ENCODE measurements around the gene WWOX.

Gene WWOX

DNA sequence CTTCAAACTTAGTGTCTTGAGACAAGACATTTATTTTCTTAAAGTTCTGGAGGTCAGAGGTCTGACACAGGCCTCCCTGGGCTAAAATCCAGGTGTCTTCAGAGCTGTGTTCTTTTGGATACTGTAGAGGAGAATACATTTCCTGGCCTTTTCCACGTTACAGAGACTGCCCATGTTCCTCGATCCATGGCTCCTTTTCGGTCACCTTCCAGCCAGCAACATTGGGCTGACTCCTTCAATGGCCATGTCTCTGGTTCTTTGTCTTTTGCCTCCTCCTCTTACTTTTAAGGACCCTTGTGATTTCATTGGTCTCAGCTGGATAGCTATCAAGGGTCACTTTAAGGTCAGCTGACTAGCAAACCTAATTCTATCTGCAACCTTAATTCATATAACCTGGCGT is 212.4 kb downstream of the WWOX start:
- H3K9ac ChIP-seq (ENCODE audit: low read length), result no peak overlapping the region
- no peaks in the 10 kb centered on the region for H3K36me3 ChIP-seq (ENCODE audit: control insufficient read depth, low read depth, low read length)
- no peaks in the 10 kb centered on the region for H3K27me3 ChIP-seq (ENCODE audit: control insufficient read depth, insufficient read depth, low read length)
- no peaks in the 10 kb centered on the region for H3K9me3 ChIP-seq (ENCODE audit: control insufficient read depth, low read depth, low read length)
- H3K4me3 ChIP-seq (ENCODE audit: low read length), result no peak overlapping the region
- peaks cover 40% of the 10 kb centered on the region for H3K4me1 ChIP-seq (ENCODE audit: control insufficient read depth, low read depth, low read length)
- no peak overlapping the region for H3K27ac ChIP-seq (ENCODE audit: low read length)

DNA sequence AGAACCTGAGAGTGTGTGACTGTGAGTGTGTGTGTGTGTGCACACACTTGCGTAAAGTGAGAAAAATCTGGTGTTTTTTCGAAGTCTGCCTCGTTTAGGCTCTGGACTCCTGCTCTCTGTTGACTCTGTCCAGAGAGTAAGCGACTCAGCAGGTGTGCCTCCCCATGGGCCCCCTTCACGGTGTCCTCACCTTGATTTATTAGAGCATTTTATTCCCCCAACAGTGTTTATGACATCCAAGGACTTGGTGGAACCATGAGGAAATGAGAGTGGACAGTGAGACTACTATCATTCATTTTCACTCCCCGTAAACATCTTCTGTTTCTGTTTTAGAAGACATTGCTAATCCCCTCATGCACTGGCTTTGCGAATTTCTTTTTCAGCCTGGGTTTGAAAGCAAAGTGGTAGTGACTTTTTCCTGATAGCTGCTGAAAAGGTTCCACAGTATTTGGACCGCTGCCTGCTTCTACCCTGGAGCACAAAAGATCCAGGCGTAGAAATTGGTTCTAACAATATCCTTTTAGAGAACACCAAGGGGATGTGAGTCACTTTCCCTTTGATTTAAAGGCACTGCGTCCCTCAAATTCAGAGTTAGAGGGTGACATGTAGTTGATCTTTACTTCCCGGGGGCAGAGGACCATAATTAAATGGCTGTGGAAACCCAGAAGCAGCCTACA is 218.2 kb downstream of the WWOX start:
- no peaks in the 10 kb centered on the region for H3K36me3 ChIP-seq (ENCODE audit: control insufficient read depth, low read depth, low read length)
- no peaks in the 10 kb centered on the region for H3K9me3 ChIP-seq (ENCODE audit: control insufficient read depth, low read depth, low read length)
- H3K27ac ChIP-seq (ENCODE audit: low read length), result no peak overlapping the region
- H3K9ac ChIP-seq (ENCODE audit: low read length), result no peak overlapping the region
- peaks cover 9% of the 10 kb centered on the region for H3K4me1 ChIP-seq (ENCODE audit: control insufficient read depth, low read depth, low read length)
- no peak overlapping the region for H3K4me3 ChIP-seq (ENCODE audit: low read length)
- no peaks in the 10 kb centered on the region for H3K27me3 ChIP-seq (ENCODE audit: control insufficient read depth, insufficient read depth, low read length)

DNA sequence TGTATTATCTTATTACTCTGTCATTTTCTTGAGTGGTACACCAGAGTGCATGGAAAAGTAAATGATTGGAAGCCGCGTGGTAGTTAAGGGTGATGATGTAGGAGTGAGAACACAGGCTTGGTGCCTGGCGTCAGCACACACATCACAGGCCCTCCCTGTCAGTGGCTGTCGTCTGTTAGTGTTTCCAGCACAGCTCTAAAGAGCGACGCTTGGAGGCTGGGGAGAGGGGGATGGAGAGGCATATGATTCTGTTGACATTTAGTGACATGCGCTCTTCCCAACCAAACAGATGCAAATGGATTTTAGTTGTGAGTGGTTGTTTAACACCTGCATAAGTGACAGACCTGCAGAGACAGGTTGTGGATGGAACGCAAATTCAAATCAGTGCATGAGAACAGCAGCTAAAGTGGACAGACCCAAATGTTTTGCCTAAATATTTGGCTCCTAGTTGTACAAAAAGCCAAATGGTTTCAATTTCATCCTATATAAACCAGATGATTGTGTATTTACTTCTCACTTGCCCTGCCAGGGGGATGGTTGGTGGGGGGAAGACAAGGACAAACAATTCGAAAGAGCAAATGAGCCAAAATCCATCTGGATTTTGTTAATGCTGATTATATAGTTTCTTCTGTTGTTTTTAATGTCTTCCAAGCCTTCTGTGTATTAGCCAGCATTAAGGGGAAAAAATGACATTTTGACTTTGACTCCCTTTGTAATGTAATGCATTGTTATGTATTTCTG is 222.3 kb downstream of the WWOX start:
- Histone ChIP-seq H3K27ac (ENCODE audit: low read length) (no peak overlapping the region), H3K36me3 (ENCODE audit: control insufficient read depth, low read depth, low read length) (no peaks in the 10 kb centered on the region), H3K27me3 (ENCODE audit: control insufficient read depth, insufficient read depth, low read length) (no peaks in the 10 kb centered on the region), H3K9me3 (ENCODE audit: control insufficient read depth, low read depth, low read length) (no peaks in the 10 kb centered on the region), H3K9ac (ENCODE audit: low read length) (no peak overlapping the region), H3K4me1 (ENCODE audit: control insufficient read depth, low read depth, low read length) (peaks cover 24% of the 10 kb centered on the region), H3K4me3 (ENCODE audit: low read length) (no peak overlapping the region)

DNA sequence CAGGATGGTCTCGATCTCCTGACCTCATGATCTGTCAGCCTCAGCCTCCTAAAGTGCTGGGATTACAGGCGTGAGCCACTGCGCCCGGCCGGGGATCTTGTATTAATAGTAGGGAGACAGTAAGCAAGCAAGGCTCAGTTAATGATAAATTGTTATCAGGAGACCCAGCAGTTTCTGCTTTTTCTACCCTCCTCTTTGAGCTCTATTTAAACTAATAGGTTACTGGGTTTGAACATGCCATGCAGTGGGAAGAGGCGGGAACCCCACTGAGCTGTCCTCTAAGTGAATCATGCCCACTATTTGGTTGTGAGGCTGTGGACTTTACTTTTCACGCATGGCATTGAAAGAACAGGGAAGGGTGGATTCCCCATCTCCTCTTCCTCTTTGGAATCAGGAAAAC is 223.9 kb downstream of the WWOX start:
- Histone ChIP-seq H3K9ac (ENCODE audit: low read length) (no peak overlapping the region), H3K36me3 (ENCODE audit: control insufficient read depth, low read depth, low read length) (no peaks in the 10 kb centered on the region), H3K4me3 (ENCODE audit: low read length) (no peak overlapping the region), H3K4me1 (ENCODE audit: control insufficient read depth, low read depth, low read length) (peaks cover 24% of the 10 kb centered on the region), H3K27me3 (ENCODE audit: control insufficient read depth, insufficient read depth, low read length) (no peaks in the 10 kb centered on the region), H3K9me3 (ENCODE audit: control insufficient read depth, low read depth, low read length) (no peaks in the 10 kb centered on the region), H3K27ac (ENCODE audit: low read length) (no peak overlapping the region)

DNA sequence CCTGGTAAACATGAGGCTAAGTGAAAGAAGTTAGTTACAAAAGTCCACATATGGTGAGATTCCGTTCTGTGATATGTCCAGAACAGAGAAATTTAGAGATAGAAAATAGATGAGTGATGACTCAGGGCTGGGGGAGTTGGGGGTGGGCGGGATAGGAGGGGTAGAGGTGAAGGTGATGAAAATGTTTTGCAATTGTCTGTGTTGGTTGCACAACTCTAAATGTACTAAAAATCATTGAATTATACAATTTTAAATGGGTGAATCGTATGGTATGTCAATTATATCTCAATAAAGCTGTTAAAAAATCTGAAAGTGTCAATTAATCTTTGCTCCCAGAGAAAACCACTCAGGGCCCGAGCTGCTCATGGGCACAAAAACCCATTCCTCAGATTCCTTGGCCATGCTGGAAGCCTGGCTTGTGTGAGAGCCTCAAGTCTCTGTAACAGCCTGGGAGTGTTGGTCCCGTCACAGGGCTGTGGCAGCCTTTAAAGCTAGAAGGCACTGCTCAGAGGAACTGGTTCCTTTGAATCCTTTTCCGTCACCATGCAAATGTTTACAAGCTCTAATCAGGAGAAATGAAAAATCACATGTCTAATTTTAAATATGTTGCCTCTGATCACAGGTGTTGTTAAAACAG is 225.3 kb downstream of the WWOX start:
- H3K27ac ChIP-seq (ENCODE audit: low read length), result no peak overlapping the region
- H3K4me3 ChIP-seq (ENCODE audit: low read length), result no peak overlapping the region
- H3K9me3 ChIP-seq (ENCODE audit: control insufficient read depth, low read depth, low read length), result no peaks in the 10 kb centered on the region
- H3K4me1 ChIP-seq (ENCODE audit: control insufficient read depth, low read depth, low read length), result peaks cover 24% of the 10 kb centered on the region
- no peaks in the 10 kb centered on the region for H3K27me3 ChIP-seq (ENCODE audit: control insufficient read depth, insufficient read depth, low read length)
- no peaks in the 10 kb centered on the region for H3K36me3 ChIP-seq (ENCODE audit: control insufficient read depth, low read depth, low read length)
- no peak overlapping the region for H3K9ac ChIP-seq (ENCODE audit: low read length)

DNA sequence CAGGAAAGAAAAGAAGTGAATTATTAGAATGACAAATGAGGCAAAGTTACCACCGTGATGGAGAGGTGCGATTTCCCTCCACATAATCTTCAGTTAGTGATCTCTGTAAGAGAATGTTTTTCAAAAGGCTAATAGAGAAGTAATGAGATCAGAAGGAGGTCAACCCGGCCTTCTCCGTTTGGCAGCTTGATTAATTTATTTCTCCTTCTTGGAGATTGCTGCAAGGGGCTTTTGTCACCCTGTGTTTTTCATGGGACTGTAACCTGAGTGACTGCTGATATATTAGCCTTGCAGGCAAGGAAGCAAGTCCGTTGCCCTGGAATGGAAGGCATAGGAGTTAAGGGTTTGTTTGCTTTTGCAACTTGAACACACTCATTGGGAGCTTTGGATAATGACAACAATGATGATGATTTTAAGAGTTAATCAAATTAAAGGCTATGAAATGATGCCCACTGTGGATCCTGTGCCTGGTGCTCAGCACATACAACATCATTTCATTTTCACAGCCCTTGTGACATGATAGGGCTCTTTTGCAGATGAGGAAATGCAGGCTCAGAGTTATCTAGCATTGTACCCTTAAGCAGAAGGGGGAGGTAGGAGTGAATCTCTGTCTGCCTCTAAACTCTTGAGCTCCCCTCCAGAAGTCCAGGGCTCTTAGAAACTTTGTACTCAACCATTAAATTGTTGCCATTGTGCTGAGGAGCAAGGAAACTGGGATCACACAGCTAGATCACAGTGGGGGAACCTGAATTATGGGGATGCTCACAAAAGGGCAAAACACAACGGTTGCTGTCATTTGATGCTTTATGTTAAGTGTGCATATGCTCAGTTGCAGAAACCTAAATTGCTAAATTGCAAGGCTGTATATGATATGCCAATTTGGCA is 226.3 kb downstream of the WWOX start:
- no peak overlapping the region for H3K9ac ChIP-seq (ENCODE audit: low read length)
- no peaks in the 10 kb centered on the region for H3K9me3 ChIP-seq (ENCODE audit: control insufficient read depth, low read depth, low read length)
- H3K27ac ChIP-seq (ENCODE audit: low read length), result no peak overlapping the region
- no peaks in the 10 kb centered on the region for H3K36me3 ChIP-seq (ENCODE audit: control insufficient read depth, low read depth, low read length)
- peaks cover 24% of the 10 kb centered on the region for H3K4me1 ChIP-seq (ENCODE audit: control insufficient read depth, low read depth, low read length)
- no peaks in the 10 kb centered on the region for H3K27me3 ChIP-seq (ENCODE audit: control insufficient read depth, insufficient read depth, low read length)
- no peak overlapping the region for H3K4me3 ChIP-seq (ENCODE audit: low read length)

DNA sequence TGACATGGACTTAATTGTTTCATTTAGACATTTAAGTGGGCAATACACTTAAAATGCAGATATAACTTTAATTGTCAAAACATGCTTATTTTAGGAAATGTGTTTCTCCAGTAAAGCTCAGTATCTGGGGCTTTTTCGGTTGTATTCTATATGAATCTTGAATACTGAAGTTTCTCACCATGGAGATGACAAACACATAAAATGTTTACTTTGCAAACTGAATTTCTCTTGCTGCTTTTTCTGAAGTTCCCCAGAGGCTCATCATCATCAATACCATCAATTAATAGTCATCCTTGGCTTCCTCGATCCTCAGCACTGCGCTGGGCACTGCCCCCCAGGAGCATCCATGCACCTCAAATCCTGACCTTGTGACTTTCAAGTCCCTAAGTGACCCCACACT is 227.3 kb downstream of the WWOX start:
- Histone ChIP-seq H3K9ac (ENCODE audit: low read length) (no peak overlapping the region), H3K9me3 (ENCODE audit: control insufficient read depth, low read depth, low read length) (no peaks in the 10 kb centered on the region), H3K27me3 (ENCODE audit: control insufficient read depth, insufficient read depth, low read length) (no peaks in the 10 kb centered on the region), H3K4me3 (ENCODE audit: low read length) (no peak overlapping the region), H3K36me3 (ENCODE audit: control insufficient read depth, low read depth, low read length) (no peaks in the 10 kb centered on the region), H3K27ac (ENCODE audit: low read length) (no peak overlapping the region), H3K4me1 (ENCODE audit: control insufficient read depth, low read depth, low read length) (peaks cover 20% of the 10 kb centered on the region)

DNA sequence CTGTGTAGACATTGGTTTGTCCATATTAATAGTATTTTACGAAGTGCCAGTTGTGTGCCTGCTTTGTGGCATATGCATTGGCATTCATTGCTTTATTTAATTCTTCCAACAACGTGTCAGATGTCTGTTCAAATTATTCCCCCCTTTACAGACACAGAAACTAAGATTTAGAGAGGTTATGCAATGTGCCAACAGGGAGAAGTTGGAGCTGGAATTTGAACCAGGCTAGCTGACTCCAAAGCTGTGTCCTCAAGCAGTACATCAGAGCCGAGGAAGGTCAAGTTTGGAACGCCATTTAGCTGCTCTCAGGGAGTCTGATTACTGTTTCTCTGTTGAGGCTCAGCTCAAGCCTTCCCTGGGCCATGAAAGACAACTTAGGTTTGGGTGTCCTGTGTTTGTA is 232.3 kb downstream of the WWOX start:
- no peak overlapping the region for H3K9ac ChIP-seq (ENCODE audit: low read length)
- H3K36me3 ChIP-seq (ENCODE audit: control insufficient read depth, low read depth, low read length), result no peaks in the 10 kb centered on the region
- no peaks in the 10 kb centered on the region for H3K9me3 ChIP-seq (ENCODE audit: control insufficient read depth, low read depth, low read length)
- peaks cover 9% of the 10 kb centered on the region for H3K4me1 ChIP-seq (ENCODE audit: control insufficient read depth, low read depth, low read length)
- H3K4me3 ChIP-seq (ENCODE audit: low read length), result no peak overlapping the region
- H3K27me3 ChIP-seq (ENCODE audit: control insufficient read depth, insufficient read depth, low read length), result no peaks in the 10 kb centered on the region
- H3K27ac ChIP-seq (ENCODE audit: low read length), result no peak overlapping the region

DNA sequence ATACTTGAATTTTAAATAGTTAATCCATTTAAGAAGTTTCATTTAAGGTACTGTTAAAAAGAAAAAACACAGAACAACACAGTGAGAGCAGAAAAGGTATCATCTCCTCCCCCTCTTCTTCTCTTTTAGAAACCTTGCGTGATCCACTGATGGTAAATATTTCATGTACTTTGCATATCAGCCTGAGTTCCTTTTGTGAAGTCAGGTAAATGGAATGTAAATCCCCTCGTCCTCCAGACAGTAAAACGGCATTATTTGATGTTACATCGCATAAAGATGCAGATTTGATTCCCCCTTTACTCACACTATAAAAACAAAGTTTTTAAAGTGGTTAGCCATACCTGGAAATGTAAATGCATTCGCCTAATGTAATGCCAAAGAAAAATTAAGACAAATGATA is 234.4 kb downstream of the WWOX start:
- Histone ChIP-seq H3K9ac (ENCODE audit: low read length) (no peak overlapping the region), H3K36me3 (ENCODE audit: control insufficient read depth, low read depth, low read length) (no peaks in the 10 kb centered on the region), H3K4me3 (ENCODE audit: low read length) (no peak overlapping the region), H3K27me3 (ENCODE audit: control insufficient read depth, insufficient read depth, low read length) (no peaks in the 10 kb centered on the region), H3K9me3 (ENCODE audit: control insufficient read depth, low read depth, low read length) (no peaks in the 10 kb centered on the region), H3K4me1 (ENCODE audit: control insufficient read depth, low read depth, low read length) (peaks cover 9% of the 10 kb centered on the region), H3K27ac (ENCODE audit: low read length) (no peak overlapping the region)

DNA sequence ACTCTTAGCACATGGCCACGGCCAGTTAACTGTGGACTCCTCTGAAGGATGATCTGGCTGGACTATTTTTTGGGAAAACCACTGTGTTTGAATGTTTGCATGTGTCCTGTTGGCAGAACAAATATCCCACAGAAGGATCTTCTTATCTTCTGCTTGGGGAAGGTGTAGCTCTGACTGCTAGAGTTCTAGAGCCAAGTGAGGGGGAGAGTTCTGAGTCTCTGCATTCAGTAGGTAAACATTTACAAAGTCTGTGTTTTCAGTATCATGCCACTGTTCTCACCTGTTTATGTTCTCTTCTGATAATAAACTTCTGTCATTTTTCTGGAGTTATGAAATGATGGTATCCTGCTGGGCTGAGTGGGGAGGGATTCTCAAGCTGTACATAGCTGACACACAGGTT is 241.1 kb downstream of the WWOX start:
- no peaks in the 10 kb centered on the region for H3K27me3 ChIP-seq (ENCODE audit: control insufficient read depth, insufficient read depth, low read length)
- no peaks in the 10 kb centered on the region for H3K36me3 ChIP-seq (ENCODE audit: control insufficient read depth, low read depth, low read length)
- H3K9ac ChIP-seq (ENCODE audit: low read length), result no peak overlapping the region
- H3K4me3 ChIP-seq (ENCODE audit: low read length), result no peak overlapping the region
- H3K9me3 ChIP-seq (ENCODE audit: control insufficient read depth, low read depth, low read length), result no peaks in the 10 kb centered on the region
- H3K27ac ChIP-seq (ENCODE audit: low read length), result no peak overlapping the region
- no peaks in the 10 kb centered on the region for H3K4me1 ChIP-seq (ENCODE audit: control insufficient read depth, low read depth, low read length)

DNA sequence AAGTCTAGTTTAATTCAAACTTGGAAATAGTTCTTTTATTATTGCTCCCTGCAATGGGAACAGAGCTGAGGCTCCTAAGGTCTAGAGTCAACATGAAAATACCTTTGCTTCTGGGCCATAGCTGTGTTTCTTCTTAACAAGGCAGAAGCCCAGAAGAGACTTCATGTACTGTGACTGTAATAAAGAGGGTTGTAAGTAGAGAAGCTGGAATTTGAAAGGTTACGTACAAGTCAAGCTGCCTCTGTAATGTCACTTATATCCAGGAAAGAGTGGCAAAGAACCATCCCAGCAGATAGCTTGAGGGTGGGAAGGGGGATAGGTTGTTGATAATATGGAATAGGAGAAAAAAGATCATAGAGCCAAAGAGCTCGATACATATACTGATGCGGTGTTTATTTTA is 248.6 kb downstream of the WWOX start:
- Histone ChIP-seq H3K4me3 (ENCODE audit: low read length) (no peak overlapping the region), H3K4me1 (ENCODE audit: control insufficient read depth, low read depth, low read length) (no peaks in the 10 kb centered on the region), H3K27ac (ENCODE audit: low read length) (no peak overlapping the region), H3K9me3 (ENCODE audit: control insufficient read depth, low read depth, low read length) (no peaks in the 10 kb centered on the region), H3K36me3 (ENCODE audit: control insufficient read depth, low read depth, low read length) (no peaks in the 10 kb centered on the region), H3K27me3 (ENCODE audit: control insufficient read depth, insufficient read depth, low read length) (no peaks in the 10 kb centered on the region), H3K9ac (ENCODE audit: low read length) (no peak overlapping the region)

Data from iPS-18a (cell line).